ENCODE results near the gene CFAP47. TPM values are rescaled to one million over a fixed set of nuclear protein-coding genes. Genes with fewer than 3 reads are reported as not detected.

CFAP47 gene
- polyA plus RNA-seq, 4 donors, result 0.57 to 0.84 (median 0.81) TPM

Other genes starting within 250 kb of the CFAP47 start
- not detected for gene MAGEB16, start 121.4 kb upstream of the CFAP47 start, polyA plus RNA-seq (ENCODE audit: insufficient read length in 4 of 4)

Measured in right renal pelvis (tissue), 4 donors.